ENCODE data around the gene ITPR2.

- TF ChIP-seq POLR2AphosphoS5 (IDR thresholded peaks at IDR 0.05; ENCODE audit: low read depth, low read length) (no peak), SPI1 (IDR thresholded peaks at IDR 0.05; ENCODE audit: low read depth, low read length) (no peak), POLR2A (IDR thresholded peaks at IDR 0.05; ENCODE audit: low read depth, low read length) (no peak)
These were observed 37.0 kb upstream of the ITPR2 start for GRCh38 chr12:26869908-26870459.

All from GM12891 (cell line).